ENCODE results near the gene MARCKSL1.
A peak's percentile ranks its signal among the peaks of the same experiment; 100 is the strongest.

MARCKSL1 gene

GRCh38 chr1:32337855-32338636, 2.0 kb upstream of the MARCKSL1 start:
- no peak for DNase-seq
- Histone ChIP-seq H3K27ac (no peak overlapping the region), H3K36me3 (peaks cover 21% of the 10 kb centered on the region), H3K9me3 (ENCODE audit: severe bottlenecking) (no peaks in the 10 kb centered on the region), H3K27me3 (ENCODE audit: insufficient read depth, low read depth, severe bottlenecking) (no peaks in the 10 kb centered on the region), H3K4me3 (ENCODE audit: low read depth, low read length) (no peak overlapping the region)
- TF ChIP-seq, protein P1, sequence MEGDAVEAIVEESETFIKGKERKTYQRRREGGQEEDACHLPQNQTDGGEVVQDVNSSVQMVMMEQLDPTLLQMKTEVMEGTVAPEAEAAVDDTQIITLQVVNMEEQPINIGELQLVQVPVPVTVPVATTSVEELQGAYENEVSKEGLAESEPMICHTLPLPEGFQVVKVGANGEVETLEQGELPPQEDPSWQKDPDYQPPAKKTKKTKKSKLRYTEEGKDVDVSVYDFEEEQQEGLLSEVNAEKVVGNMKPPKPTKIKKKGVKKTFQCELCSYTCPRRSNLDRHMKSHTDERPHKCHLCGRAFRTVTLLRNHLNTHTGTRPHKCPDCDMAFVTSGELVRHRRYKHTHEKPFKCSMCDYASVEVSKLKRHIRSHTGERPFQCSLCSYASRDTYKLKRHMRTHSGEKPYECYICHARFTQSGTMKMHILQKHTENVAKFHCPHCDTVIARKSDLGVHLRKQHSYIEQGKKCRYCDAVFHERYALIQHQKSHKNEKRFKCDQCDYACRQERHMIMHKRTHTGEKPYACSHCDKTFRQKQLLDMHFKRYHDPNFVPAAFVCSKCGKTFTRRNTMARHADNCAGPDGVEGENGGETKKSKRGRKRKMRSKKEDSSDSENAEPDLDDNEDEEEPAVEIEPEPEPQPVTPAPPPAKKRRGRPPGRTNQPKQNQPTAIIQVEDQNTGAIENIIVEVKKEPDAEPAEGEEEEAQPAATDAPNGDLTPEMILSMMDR (IDR thresholded peaks at IDR 0.05; ENCODE audit: low read depth, low read length) = no peak

- no peak for DNase-seq
- no peak overlapping the region for H3K4me3 ChIP-seq (ENCODE audit: low read depth, low read length)
- no peak overlapping the region for H3K27ac ChIP-seq
Measured at GRCh38 chr1:32336963-32337675, 1.1 kb upstream of the MARCKSL1 start.

DNA sequence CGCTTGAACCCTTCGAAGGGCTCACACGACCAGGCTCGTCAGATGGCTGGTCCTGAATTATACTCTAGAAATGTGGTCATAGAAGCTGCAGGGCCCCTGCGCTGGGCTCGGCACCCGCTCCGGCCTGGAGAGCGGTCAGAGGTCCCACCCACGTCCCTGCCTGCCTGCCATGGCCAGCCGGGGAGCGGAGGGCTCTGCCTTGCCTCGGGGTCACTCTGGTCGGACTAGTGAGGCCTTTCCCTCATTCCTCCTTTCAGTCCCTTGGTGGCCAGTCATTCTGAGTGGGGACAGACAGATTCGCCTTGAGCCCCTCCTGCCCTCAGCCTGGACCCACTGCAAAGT, 529 bp upstream of the MARCKSL1 start:
- Histone ChIP-seq H3K27me3 (ENCODE audit: insufficient read depth, low read depth, severe bottlenecking) (no peaks in the 10 kb centered on the region), H3K36me3 (peaks cover 36% of the 10 kb centered on the region), H3K27ac (no peak overlapping the region), H3K4me3 (ENCODE audit: low read depth, low read length) (peak overlapping the region; percentile 67), H3K9me3 (ENCODE audit: severe bottlenecking) (no peaks in the 10 kb centered on the region)
- DNase-seq = no peak
- TF ChIP-seq, protein P1 (IDR thresholded peaks at IDR 0.05; ENCODE audit: low read depth, low read length) = no peak

More at GRCh38 chr1:32336963-32337675, 1.1 kb upstream of the MARCKSL1 start:
- TF ChIP-seq, protein P1 (IDR thresholded peaks at IDR 0.05; ENCODE audit: low read depth, low read length) = no peak
- peaks cover 31% of the 10 kb centered on the region for H3K36me3 ChIP-seq
- H3K9me3 ChIP-seq (ENCODE audit: severe bottlenecking) = no peaks in the 10 kb centered on the region
- H3K27me3 ChIP-seq (ENCODE audit: insufficient read depth, low read depth, severe bottlenecking) = no peaks in the 10 kb centered on the region

DNA sequence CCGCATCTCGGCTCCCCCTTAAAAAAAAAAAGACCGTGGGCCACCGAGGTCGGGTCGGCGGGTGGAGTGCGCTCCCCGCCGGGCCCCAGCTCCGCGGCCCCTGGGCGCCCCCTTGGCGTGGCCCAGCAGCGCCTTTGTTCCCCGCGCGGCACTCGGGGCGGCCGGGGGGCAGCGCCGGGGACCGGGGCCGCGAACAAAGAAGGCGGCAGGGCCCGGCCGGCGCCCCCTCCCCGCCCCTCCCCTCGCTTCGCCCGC, 571 bp downstream of the MARCKSL1 start:
- no peak for DNase-seq
- H3K4me3 ChIP-seq (ENCODE audit: low read depth, low read length) = peak overlapping the region; percentile 67
- TF ChIP-seq, protein P1 (IDR thresholded peaks at IDR 0.05; ENCODE audit: low read depth, low read length) = no peak
- no peaks in the 10 kb centered on the region for H3K27me3 ChIP-seq (ENCODE audit: insufficient read depth, low read depth, severe bottlenecking)
- peaks cover 47% of the 10 kb centered on the region for H3K36me3 ChIP-seq
- H3K9me3 ChIP-seq (ENCODE audit: severe bottlenecking) = no peaks in the 10 kb centered on the region
- peak overlapping the region; percentile 93 for H3K27ac ChIP-seq

DNA sequence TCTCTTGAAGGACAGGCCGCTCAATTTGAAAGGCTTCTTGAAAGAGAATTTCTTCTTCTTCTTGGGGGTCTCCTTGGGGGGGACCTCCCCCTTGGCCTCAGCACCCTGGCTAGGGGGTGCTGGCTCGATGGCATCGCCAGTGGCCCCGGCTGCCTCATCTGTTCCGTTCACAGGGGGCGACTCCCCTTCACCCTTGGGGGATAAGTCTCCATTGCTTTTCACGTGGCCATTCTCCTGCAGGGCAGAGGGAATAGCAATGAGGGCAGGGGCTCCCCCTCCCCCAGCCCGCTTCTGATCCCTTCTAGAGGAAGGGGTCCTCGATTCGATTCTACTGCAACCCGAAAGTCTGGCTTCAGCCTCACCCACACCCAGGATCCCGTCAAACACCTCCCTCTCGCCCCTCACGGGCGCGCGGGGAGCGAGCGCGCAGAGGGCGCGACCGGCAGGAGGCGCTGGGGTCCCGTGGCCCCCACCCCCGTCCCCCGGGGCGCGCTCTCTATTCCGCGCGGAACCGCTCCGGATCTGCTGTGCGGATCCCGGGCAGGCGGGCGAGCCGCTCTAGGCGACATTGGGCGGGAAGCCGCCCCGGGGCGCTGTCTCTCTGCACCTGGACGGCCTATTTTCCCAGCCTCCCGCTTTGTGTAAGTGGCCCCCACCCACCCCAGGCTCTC, 1.0 kb downstream of the MARCKSL1 start:
- Histone ChIP-seq H3K9me3 (ENCODE audit: severe bottlenecking) (no peaks in the 10 kb centered on the region), H3K27ac (peak overlapping the region; percentile 93), H3K36me3 (peaks cover 52% of the 10 kb centered on the region), H3K27me3 (ENCODE audit: insufficient read depth, low read depth, severe bottlenecking) (no peaks in the 10 kb centered on the region), H3K4me3 (ENCODE audit: low read depth, low read length) (peak overlapping the region; percentile 67)
- DNase-seq = peak; percentile 63
- TF ChIP-seq, protein P1 (IDR thresholded peaks at IDR 0.05; ENCODE audit: low read depth, low read length) = peak; percentile 91

Data from WERI-Rb-1 (cell line).